LNCAP (cell line): Measurements from ENCODE around the gene LIG1.

Experiments used
- CTCF ChIP-seq: fragments of 450-650 bp; IDR thresholded peaks from 2 replicates; pipeline ENCODE4 v1.5.1; 2017; ENCODE audit warnings: mild to moderate bottlenecking

LIG1 gene

DNA sequence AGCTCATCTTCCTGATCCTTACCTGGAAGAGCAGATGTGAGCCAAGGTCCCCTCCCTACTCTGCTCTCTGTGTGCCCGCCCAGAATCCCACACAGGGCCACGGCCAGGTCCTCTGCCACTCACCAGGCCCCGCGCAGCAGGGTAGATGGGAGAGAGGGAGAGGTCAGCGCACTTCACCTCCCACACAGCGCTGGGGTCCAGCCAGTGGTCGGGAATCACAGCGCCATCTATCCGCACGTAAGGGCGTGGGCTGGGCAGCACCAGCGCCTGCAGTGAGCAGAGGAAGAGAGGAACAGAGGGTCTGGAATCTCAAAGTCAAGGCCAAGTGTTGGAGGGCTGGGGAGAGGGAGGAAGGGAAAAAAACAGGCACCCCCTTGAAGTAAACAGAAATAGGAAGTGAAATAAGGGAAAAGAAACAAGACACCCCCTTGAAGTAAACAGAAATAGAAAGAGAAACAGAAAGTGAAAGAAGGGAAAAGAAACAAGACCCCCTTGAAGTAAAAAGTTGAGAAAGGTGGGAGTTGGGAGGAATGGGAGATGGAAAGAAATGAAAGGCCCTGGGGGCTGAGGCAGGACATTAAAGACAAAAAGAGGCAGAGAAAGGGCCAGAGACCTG, 52.5 kb downstream of the LIG1 start:
- no peak for TF ChIP-seq CTCF

DNA sequence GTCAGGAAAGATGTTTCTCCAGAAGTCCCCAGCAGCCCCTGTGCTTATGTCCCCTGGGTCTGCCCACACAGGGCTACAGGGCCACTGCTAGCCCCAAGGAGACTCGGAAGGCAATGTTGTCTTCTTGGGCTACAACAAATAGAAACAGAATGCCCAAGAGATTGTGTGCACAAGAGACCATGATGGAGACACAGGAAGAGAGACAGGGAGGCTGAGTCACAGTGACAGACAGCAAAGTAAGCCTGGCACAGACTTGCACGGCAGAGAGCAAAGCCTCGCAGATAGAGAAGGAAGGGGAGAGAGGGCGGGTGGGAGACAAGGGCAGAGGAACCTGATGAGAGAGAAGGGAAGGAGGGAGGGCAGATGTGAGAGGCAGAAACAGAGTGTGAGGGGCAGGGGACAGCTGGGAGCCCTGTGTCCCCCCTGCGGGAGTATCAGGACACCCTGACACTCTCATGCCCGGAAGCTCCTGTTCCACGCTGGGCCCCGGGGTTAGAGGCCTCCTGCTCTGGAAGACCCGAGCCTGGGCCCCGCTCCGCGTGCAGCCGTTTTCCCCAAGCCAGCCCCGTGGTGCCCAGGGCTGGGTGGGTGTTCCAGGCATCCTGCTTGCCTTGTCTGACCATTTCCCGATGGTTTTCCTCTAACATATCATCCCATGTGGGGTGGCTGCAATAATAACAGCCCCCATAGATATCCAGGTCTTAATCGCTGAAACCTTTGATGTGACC, 56.8 kb downstream of the LIG1 start:
- no peak for TF ChIP-seq CTCF

GRCh38 chr19:48111280-48111679, 58.9 kb downstream of the LIG1 start:
- TF ChIP-seq CTCF: no peak

- no peak for TF ChIP-seq CTCF
These were observed 59.7 kb downstream of the LIG1 start, which contains the start of gene PLA2G4C for GRCh38 chr19:48110350-48110966. Gene PLA2G4C (minus strand): TSS chr19:48110817. CDS start chr19:48106529, 4,288 bp downstream.

DNA sequence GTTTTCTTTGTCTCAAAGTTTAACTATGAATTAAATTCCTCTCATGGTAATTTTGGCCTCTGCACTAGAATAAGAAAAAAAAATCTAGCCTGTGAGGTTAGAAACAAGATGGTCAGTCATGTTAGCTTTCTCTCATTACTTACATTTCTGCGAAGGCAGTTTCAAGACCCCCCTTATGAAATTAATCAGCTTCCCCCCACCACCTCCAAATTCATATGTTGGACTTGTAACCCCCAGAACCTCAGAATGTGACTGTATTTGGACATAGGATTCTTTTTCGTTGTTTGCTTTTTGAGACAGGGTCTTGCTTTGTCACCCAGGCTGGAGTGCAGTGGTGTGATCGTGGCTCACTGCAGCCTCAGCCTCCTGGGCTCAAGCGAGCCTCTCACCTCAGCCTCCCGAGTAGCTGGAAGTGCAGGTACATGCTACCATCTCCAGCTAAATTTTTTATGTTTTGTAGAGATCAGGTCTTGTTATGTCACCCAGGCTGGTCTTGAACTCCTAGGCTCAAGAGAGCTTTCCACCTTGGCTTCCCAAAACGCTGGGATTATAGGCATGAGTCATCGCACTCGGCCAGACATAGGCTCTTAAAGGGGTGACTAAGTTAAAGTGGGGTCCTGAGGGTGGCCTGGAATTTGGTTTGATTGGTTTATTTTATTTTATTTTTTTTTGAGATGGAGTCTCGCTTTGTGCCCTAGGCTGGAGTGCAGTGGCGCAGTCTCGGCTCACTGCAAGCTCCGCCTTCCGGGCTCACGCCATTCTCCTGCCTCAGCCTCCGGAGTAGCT, 61.0 kb downstream of the LIG1 start:
- TF ChIP-seq CTCF: no peak

GRCh38 chr19:48103922-48104321, 66.2 kb downstream of the LIG1 start:
- TF ChIP-seq CTCF: no peak
